Left ventricle myocardium superior (tissue), 1 donor: ENCODE measurements around the gene RETREG1. TPM values are rescaled to one million over a fixed set of nuclear protein-coding genes. Genes with fewer than 3 reads are reported as not detected.

Source experiments
- ATAC-seq: fragments of 200-7000 bp; cut with Tn5 transposase; one replicate; pipeline ENCODE4 v1.9.1; 2020; ENCODE audit warnings: mild to moderate bottlenecking, moderate library complexity
- DNase-seq: peaks from one replicate; pipeline ENCODE4 v3.0.0-alpha.2; 2020
- intact Hi-C: fragments of 100-400 bp; cut with micrococcal nuclease; formaldehyde crosslinking; loops from one replicate; pipeline ENCODE4 v1.11.0; 2022
- total RNA-seq: library from RNA; stranded (reverse); fragmentation: NEBNext Ultra II Directional; extraction: Animal tissue kit (Norgen Biotek cat#: 25700); gene quantifications from one replicate; pipeline ENCODE4 v1.2.1, GENCODE V29; 2021
- donor health status: DM: no; HTN: yes; CAD: no; lungs with severe emphysema.

RETREG1 gene
- total RNA-seq, 1 donor from 2014 or later: 202 TPM

- intact Hi-C loops: no loop called here
- DNase-seq (no peak), ATAC-seq (no peak)
Measured at GRCh38 chr5:16589658-16590057, 27.1 kb downstream of the RETREG1 start.

- intact Hi-C loops: no loop called here
- DNase-seq (peak; percentile 43), ATAC-seq (peak; percentile 72)
Measured at GRCh38 chr5:16588434-16589214, 28.2 kb downstream of the RETREG1 start.

- intact Hi-C loops: no loop called here
- ATAC-seq (no peak), DNase-seq (no peak)
Measured at GRCh38 chr5:16586556-16586955, 30.2 kb downstream of the RETREG1 start.

- DNase-seq (no peak), ATAC-seq (no peak)
- intact Hi-C loops: no loop called here
Measured at GRCh38 chr5:16585041-16585667, 31.6 kb downstream of the RETREG1 start.

- no peak for ATAC-seq
Measured at GRCh38 chr5:16582081-16582480, 34.7 kb downstream of the RETREG1 start.

GRCh38 chr5:16580382-16580781, 36.4 kb downstream of the RETREG1 start:
- DNase-seq (no peak), ATAC-seq (peak; percentile 75)
- intact Hi-C loops: no loop called here

More at GRCh38 chr5:16582081-16582480, 34.7 kb downstream of the RETREG1 start:
- no peak for DNase-seq
- intact Hi-C loops: no loop called here

GRCh38 chr5:16579142-16579847, 37.5 kb downstream of the RETREG1 start:
- intact Hi-C loops: no loop called here
- ATAC-seq (peak; percentile 52), DNase-seq (peak; percentile 70)

- ATAC-seq (no peak), DNase-seq (no peak)
- intact Hi-C loops: no loop called here
Measured at GRCh38 chr5:16578474-16578883, 38.3 kb downstream of the RETREG1 start.

GRCh38 chr5:16577677-16578076, 39.1 kb downstream of the RETREG1 start:
- ATAC-seq: no peak
- intact Hi-C loops: no loop called here
- no peak for DNase-seq

GRCh38 chr5:16574789-16575721, 41.7 kb downstream of the RETREG1 start:
- intact Hi-C loops: no loop called here

GRCh38 chr5:16573401-16573800, 43.4 kb downstream of the RETREG1 start:
- ATAC-seq (no peak), DNase-seq (no peak)
- intact Hi-C loops: no loop called here

More at GRCh38 chr5:16574789-16575721, 41.7 kb downstream of the RETREG1 start:
- ATAC-seq (peak; percentile 74), DNase-seq (peak; percentile 58)

GRCh38 chr5:16572289-16573015, 44.3 kb downstream of the RETREG1 start:
- ATAC-seq (no peak), DNase-seq (no peak)
- intact Hi-C loops: no loop called here

- intact Hi-C loops: no loop called here
- ATAC-seq (no peak), DNase-seq (no peak)
Measured at GRCh38 chr5:16571016-16571415, 45.8 kb downstream of the RETREG1 start.

- ATAC-seq (no peak), DNase-seq (no peak)
- intact Hi-C loops: no loop called here
Measured at GRCh38 chr5:16570121-16570815, 46.5 kb downstream of the RETREG1 start.

GRCh38 chr5:16568875-16569580, 47.8 kb downstream of the RETREG1 start:
- ATAC-seq: peak; percentile 56
- intact Hi-C loops: no loop called here
- peak; percentile 35 for DNase-seq

- intact Hi-C loops: no loop called here
- no peak for ATAC-seq
- DNase-seq: no peak
Measured at GRCh38 chr5:16567365-16567764, 49.4 kb downstream of the RETREG1 start.

- intact Hi-C loops: no loop called here
- DNase-seq (peak; percentile 61), ATAC-seq (peak; percentile 94)
Measured at GRCh38 chr5:16565118-16565517, 51.7 kb downstream of the RETREG1 start.
